Keratinocyte (primary cell): Measurements from ENCODE around the gene STK11. TPM values are rescaled to one million over a fixed set of nuclear protein-coding genes. Genes with fewer than 3 reads are reported as not detected.

ENCODE experiments used
- DNase-seq: peaks from one replicate; pipeline ENCODE4 v3.0.0-alpha.2; 2011; ENCODE audit warnings: low read depth, missing footprints, low spot score
- FAIRE-seq: peaks from 2 replicates; lab custom pipeline; 2011; peaks lifted over from hg19 to GRCh38; lab: Jason Lieb, UNC
- H2AFZ ChIP-seq: 2 replicates; pipeline ENCODE4 v1.6.0; 2012; ENCODE audit warnings: low read length, control low read depth, inconsistent platforms; ENCODE audit not compliant: control insufficient read depth
- H3K27ac ChIP-seq: 2 replicates; pipeline ENCODE4 v1.5.1; 2011; ENCODE audit warnings: low read length; ENCODE audit not compliant: control insufficient read depth, insufficient read depth
- H3K27me3 ChIP-seq: 3 replicates; pipeline ENCODE4 v1.6.0; 2011; ENCODE audit warnings: low read length; ENCODE audit not compliant: control insufficient read depth, insufficient read depth; ENCODE audit errors: extremely low read depth
- H3K36me3 ChIP-seq, 2 experiments: 2 replicates in 1 of 2; 3 replicates in 1 of 2; pipeline ENCODE4 v1.5.1; 2011; ENCODE audit warnings: low read length in 2 of 2, mild to moderate bottlenecking in 1 of 2; ENCODE audit not compliant: control insufficient read depth in 2 of 2, insufficient read depth in 2 of 2; ENCODE audit errors: extremely low read depth in 1 of 2
- H3K4me1 ChIP-seq: 3 replicates; pipeline ENCODE4 v1.5.1; 2011; ENCODE audit warnings: low read length; ENCODE audit not compliant: control insufficient read depth, insufficient read depth; ENCODE audit errors: extremely low read depth
- H3K4me2 ChIP-seq: 3 replicates; pipeline ENCODE4 v1.6.0; 2011; ENCODE audit warnings: low read depth, low read length; ENCODE audit not compliant: control insufficient read depth, insufficient read depth; ENCODE audit errors: extremely low read depth
- H3K4me3 ChIP-seq, 3 experiments: fragments of 200-600 bp in 1 of 3; sonication (generic) in 1 of 3; 2 replicates in 2 of 3; 3 replicates in 1 of 3; pipeline ENCODE4 v1.5.1; 2011 to 2016; ENCODE audit warnings: low read length in 3 of 3, mild to moderate bottlenecking in 3 of 3, control low read depth in 2 of 3, inconsistent platforms in 1 of 3, low read depth in 1 of 3, mixed read lengths in 1 of 3, mixed run types in 1 of 3, moderate library complexity in 1 of 3; ENCODE audit not compliant: control insufficient read depth in 2 of 3, insufficient read depth in 2 of 3; ENCODE audit errors: extremely low read depth in 1 of 3
- H3K79me2 ChIP-seq: 2 replicates; pipeline ENCODE4 v1.6.0; 2012; ENCODE audit warnings: low read length; ENCODE audit not compliant: control insufficient read depth, insufficient read depth
- H3K9ac ChIP-seq: 3 replicates; pipeline ENCODE4 v1.6.0; 2011; ENCODE audit warnings: low read length; ENCODE audit not compliant: control insufficient read depth, insufficient read depth; ENCODE audit errors: extremely low read depth
- H3K9me1 ChIP-seq: 3 replicates; pipeline ENCODE4 v1.6.0; 2011; ENCODE audit warnings: low read length; ENCODE audit not compliant: control insufficient read depth, insufficient read depth; ENCODE audit errors: extremely low read depth
- H3K9me3 ChIP-seq: 2 replicates; pipeline ENCODE4 v1.5.1; 2012; ENCODE audit warnings: low read depth, low read length; ENCODE audit not compliant: control insufficient read depth
- H4K20me1 ChIP-seq: 3 replicates; pipeline ENCODE4 v1.6.0; 2011; ENCODE audit warnings: low read length; ENCODE audit not compliant: control insufficient read depth, insufficient read depth; ENCODE audit errors: extremely low read depth
- CTCF ChIP-seq, 3 experiments: IDR thresholded peaks in 1 of 3; conservative IDR thresholded peaks in 1 of 3; optimal IDR thresholded peaks in 1 of 3; 2 replicates in 2 of 3; 3 replicates in 1 of 3; pipeline versions ENCODE3 to v1.5.1; 2011; ENCODE audit warnings: low read length in 3 of 3, mild to moderate bottlenecking in 3 of 3, moderate library complexity in 2 of 3, control low read depth in 1 of 3, inconsistent platforms in 1 of 3; ENCODE audit not compliant: insufficient read depth in 2 of 3; ENCODE audit errors: extremely low read depth in 1 of 3
- EZH2 ChIP-seq: IDR thresholded peaks from one replicate; pipeline ENCODE4 v1.6.1; 2012; ENCODE audit warnings: inconsistent platforms, mild to moderate bottlenecking, low read length, moderate library complexity
- dilution Hi-C: fragments of 300-500 bp; cut with MboI; formaldehyde crosslinking; loops from one replicate; pipeline ENCODE4 v1.7.0; 2020; ENCODE audit warnings: low sequenced_read_pairs; ENCODE audit not compliant: extremely low pct_ligation_motif_present
- polyA plus RNA-seq, 5 experiments: library from polyadenylated mRNA; depleted of rRNA in 3 of 5; stranded (reverse) in 3 of 5; stranded (forward) in 1 of 5; unstranded in 1 of 5; fragments of >200 nt; gene quantifications; 1 replicate in 1 of 5; 2 replicates in 3 of 5; 3 replicates in 1 of 5; pipeline versions ENCODE4 v1.2.1 to v1.2.3, GENCODE V29; 2011 to 2012; ENCODE audit warnings: missing spikeins in 2 of 5, low read depth in 1 of 5, low replicate concordance in 1 of 5

STK11 gene
- polyA plus RNA-seq, 1 donor (not counting 4 experiments of a cell fraction or from before 2014, with no cell fraction given): 24.6 TPM

DNA sequence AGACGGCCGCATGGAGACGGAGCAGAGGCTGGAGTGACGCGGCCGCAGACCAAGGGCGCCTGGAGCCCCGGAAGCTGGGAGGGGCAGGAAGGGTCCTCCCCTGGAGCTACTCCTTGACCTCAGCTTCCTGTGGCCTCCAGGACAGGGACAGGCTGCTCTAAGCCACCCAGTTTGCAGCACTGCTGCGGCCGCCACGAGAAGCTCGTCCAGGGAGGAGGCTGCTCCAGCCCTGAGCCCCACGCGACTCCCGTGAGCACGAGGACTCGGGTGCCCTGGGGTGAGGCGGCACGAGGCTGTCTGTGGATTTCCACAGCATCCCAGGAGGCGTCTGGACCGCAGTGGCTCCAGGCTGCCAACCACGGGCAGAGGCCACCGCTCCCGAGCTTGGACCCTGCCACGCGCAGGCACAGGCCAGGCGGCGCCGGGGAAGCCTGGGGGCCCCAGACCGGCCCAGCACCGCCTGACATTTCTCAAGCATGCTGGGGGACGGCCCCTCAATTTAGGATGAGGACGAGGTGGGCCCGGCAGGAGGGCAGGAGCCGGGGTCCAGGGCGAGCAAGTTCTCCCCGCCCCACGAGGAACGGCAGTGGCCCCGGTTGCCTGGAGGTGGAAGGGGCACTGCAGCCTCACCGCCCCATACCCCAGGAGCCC is 42.2 kb upstream of the STK11 start:
- H3K4me1 ChIP-seq: peaks cover 10% of the 10 kb centered on the region
- dilution Hi-C loops: no loop called here
- no peak overlapping the region for H2AFZ ChIP-seq
- no peak for DNase-seq
- peaks cover 17 to 18% of the 10 kb centered on the region in 2 experiments for H3K36me3 ChIP-seq
- no peaks in the 10 kb centered on the region for H3K27me3 ChIP-seq
- H3K9ac ChIP-seq: no peak overlapping the region
- no peaks in the 10 kb centered on the region for H3K9me1 ChIP-seq
- H3K4me3 ChIP-seq: no peak overlapping the region
- no peak for FAIRE-seq
- peaks cover 86% of the 10 kb centered on the region for H3K79me2 ChIP-seq
- no peak overlapping the region for H3K27ac ChIP-seq
- H4K20me1 ChIP-seq: peaks cover 16% of the 10 kb centered on the region
- no peak for TF ChIP-seq CTCF (optimal IDR thresholded peaks at IDR 0.05 in 1 of 3, IDR thresholded peaks at IDR 0.05 in 1 of 3, conservative IDR thresholded peaks at IDR 0.05 in 1 of 3; ENCODE audit: extremely low read depth in 1 of 3, insufficient read depth in 2 of 3, low read length in 3 of 3)
- TF ChIP-seq EZH2: no peak
- no peaks in the 10 kb centered on the region for H3K9me3 ChIP-seq
- H3K4me2 ChIP-seq: no peak overlapping the region

DNA sequence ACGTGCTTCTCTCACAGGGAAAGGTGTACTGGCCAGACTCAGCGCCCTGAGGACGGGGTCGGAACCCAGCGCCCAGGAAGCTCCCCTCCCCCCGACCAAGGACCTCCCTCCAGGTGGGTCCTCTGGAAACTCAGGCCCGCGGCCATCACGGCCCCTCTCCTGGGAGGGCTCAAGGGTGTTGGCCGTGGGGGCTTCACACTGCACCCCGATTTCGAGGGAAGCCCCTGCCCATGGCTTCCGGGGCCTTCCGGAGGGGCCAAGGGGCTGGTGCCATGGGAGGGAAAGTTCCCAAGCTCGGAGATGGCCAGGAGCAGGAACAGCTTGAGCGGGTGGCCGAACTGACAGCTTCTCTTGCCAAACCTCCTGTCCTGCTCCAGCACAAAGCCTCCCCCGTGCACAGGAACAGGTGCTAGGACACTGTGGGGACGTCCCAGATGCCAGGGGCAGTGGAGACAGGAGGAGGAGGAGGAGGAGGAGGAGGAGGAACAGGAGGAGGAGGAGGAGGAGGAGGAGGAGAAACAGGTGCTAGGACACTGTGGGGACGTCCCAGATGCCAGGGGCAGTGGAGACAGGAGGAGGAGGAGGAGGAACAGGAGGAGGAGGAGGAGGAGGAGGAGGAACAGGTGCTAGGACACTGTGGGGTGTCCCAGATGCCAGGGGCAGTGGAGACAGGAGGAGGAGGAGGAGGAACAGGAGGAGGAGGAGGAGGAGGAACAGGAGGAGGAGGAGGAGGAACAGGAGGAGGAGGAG is 41.5 kb upstream of the STK11 start:
- Histone ChIP-seq H3K4me1 (peaks cover 17% of the 10 kb centered on the region), H3K4me2 (no peak overlapping the region), H3K4me3 (no peak overlapping the region), H3K36me3 (peaks cover 18% of the 10 kb centered on the region in 2 experiments), H3K27ac (no peak overlapping the region), H4K20me1 (peaks cover 16% of the 10 kb centered on the region), H3K9me1 (no peaks in the 10 kb centered on the region), H3K9me3 (no peaks in the 10 kb centered on the region), H3K27me3 (no peaks in the 10 kb centered on the region), H3K79me2 (peaks cover 86% of the 10 kb centered on the region), H3K9ac (no peak overlapping the region), H2AFZ (no peak overlapping the region)
- dilution Hi-C loops: no loop called here
- DNase-seq: no peak
- TF ChIP-seq CTCF (optimal IDR thresholded peaks at IDR 0.05 in 1 of 3, IDR thresholded peaks at IDR 0.05 in 1 of 3, conservative IDR thresholded peaks at IDR 0.05 in 1 of 3; ENCODE audit: extremely low read depth in 1 of 3, insufficient read depth in 2 of 3, low read length in 3 of 3) (no peak), EZH2 (no peak)
- FAIRE-seq: no peak
